GM12864 (cell line): Measurements from ENCODE around the gene XRCC4.

Source experiments
- DNase-seq: peaks from one replicate; pipeline ENCODE4 v3.0.0-alpha.2; 2011; ENCODE audit warnings: low read depth
- H3K4me3 ChIP-seq: 2 replicates; pipeline ENCODE4 v1.5.1; 2011; ENCODE audit warnings: mild to moderate bottlenecking, low read depth, low read length, control low read depth
- CTCF ChIP-seq: IDR thresholded peaks from 2 replicates; pipeline ENCODE4 v1.5.1; 2011; ENCODE audit warnings: low read depth, mild to moderate bottlenecking, moderate library complexity, low read length, control low read depth, inconsistent platforms; ENCODE audit errors: missing control alignments

The XRCC4 gene

GRCh38 chr5:83071286-83072051, 5.9 kb upstream of the XRCC4 start:
- no peak for DNase-seq
- H3K4me3 ChIP-seq = no peak overlapping the region
- no peak for TF ChIP-seq CTCF

- TF ChIP-seq CTCF = no peak
- H3K4me3 ChIP-seq = no peak overlapping the region
- DNase-seq = no peak
Measured at GRCh38 chr5:83072966-83073365, 4.4 kb upstream of the XRCC4 start.

GRCh38 chr5:83077662-83078261, 415 bp downstream of the XRCC4 start:
- peak overlapping the region; percentile 51 for H3K4me3 ChIP-seq
- peak; percentile 15 for DNase-seq
- TF ChIP-seq CTCF = no peak

GRCh38 chr5:83082750-83083149, 5.4 kb downstream of the XRCC4 start:
- no peak overlapping the region for H3K4me3 ChIP-seq
- DNase-seq = no peak
- no peak for TF ChIP-seq CTCF

- TF ChIP-seq CTCF = no peak
- H3K4me3 ChIP-seq = no peak overlapping the region
- DNase-seq = no peak
Measured at GRCh38 chr5:83084336-83084735, 7.0 kb downstream of the XRCC4 start.

DNA sequence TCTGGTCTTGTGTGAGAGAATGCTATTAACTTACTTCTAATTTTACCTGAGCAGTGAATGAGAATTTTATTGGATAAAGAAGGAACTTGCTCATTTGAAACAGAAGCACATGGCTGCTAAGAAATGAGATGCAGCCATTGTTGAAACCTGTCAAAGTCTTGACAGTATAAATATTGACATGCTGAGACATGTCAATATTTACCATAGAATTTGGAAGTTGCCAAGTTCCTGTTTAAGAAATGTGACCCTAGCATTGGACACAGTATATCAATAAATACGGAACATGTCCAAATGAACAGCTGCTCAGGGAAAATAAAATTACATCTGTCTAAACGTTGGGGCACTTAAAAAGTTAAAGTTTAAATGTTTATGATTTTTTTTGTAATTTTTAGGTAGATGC, 7.8 kb downstream of the XRCC4 start:
- DNase-seq = no peak
- TF ChIP-seq CTCF = no peak
- no peak overlapping the region for H3K4me3 ChIP-seq

- no peak for TF ChIP-seq CTCF
- DNase-seq = no peak
- no peak overlapping the region for H3K4me3 ChIP-seq
Measured at GRCh38 chr5:83090169-83090568, 12.8 kb downstream of the XRCC4 start.
